Aorta (tissue), 5 donors: ENCODE results near the gene RIMS1. TPM values are rescaled to one million over a fixed set of nuclear protein-coding genes. Genes with fewer than 3 reads are reported as not detected.

ENCODE experiments used
- ATAC-seq: fragments of 200-7000 bp; cut with Tn5 transposase; one replicate; pipeline ENCODE4 v1.9.1; 2022; ENCODE audit warnings: moderate library complexity; ENCODE audit not compliant: low FRiP score
- DNase-seq, 2 donors: peaks; one replicate each; pipeline ENCODE4 v3.0.0-alpha.2; 2020
- H3K27ac ChIP-seq, 2 donors: one replicate each; pipeline ENCODE4 v1.5.1; 2013; ENCODE audit warnings: low read length in 2 of 2, mild to moderate bottlenecking in 2 of 2, moderate library complexity in 2 of 2, control low read depth in 1 of 2, inconsistent platforms in 1 of 2, low read depth in 1 of 2
- H3K27me3 ChIP-seq, 2 donors: one replicate each; pipeline ENCODE4 v1.6.1; 2013; ENCODE audit warnings: control low read depth in 1 of 2, low read length in 1 of 2, mild to moderate bottlenecking in 1 of 2, moderate library complexity in 1 of 2; ENCODE audit not compliant: insufficient read depth in 2 of 2, control insufficient read depth in 1 of 2
- H3K36me3 ChIP-seq, 2 donors: one replicate each; pipeline ENCODE4 v1.6.1; 2013; ENCODE audit warnings: control low read depth in 1 of 2, low read length in 1 of 2, mild to moderate bottlenecking in 1 of 2; ENCODE audit not compliant: insufficient read depth in 2 of 2, control insufficient read depth in 1 of 2
- H3K4me1 ChIP-seq, 2 donors: one replicate each; pipeline ENCODE4 v1.6.1; 2013; ENCODE audit warnings: low read length in 2 of 2, control low read depth in 1 of 2, mild to moderate bottlenecking in 1 of 2, moderate library complexity in 1 of 2; ENCODE audit not compliant: insufficient read depth in 2 of 2, control insufficient read depth in 1 of 2
- H3K4me3 ChIP-seq, 2 donors: one replicate each; pipeline ENCODE4 v1.5.1; 2013; ENCODE audit warnings: low read length in 2 of 2, control low read depth in 1 of 2, mild to moderate bottlenecking in 1 of 2
- H3K9me3 ChIP-seq: one replicate; pipeline ENCODE4 v1.6.1; 2013; ENCODE audit warnings: mild to moderate bottlenecking, low read length; ENCODE audit not compliant: control insufficient read depth
- WGBS, 2 donors: extraction: QIAGEN DNeasy Blood & Tissue Kit; methylation state at CpG; one replicate each; pipeline ENCODE4 v1.1.7; 2013; 5-methylcytosine and 5-hydroxymethylcytosine counted together
- intact Hi-C, 2 donors: fragments of 100-400 bp; cut with DNase I; formaldehyde crosslinking; loops; one replicate each; pipeline versions ENCODE4 v1.14.2 to v1.15.0; 2022
- polyA plus RNA-seq, 2 donors: library from polyadenylated mRNA; stranded (reverse); fragments of 200-250 nt; gene quantifications; one replicate each; pipeline ENCODE4 v1.2.3, GENCODE V29; 2013
- total RNA-seq, 2 donors: library from RNA; stranded (reverse); fragmentation: NEBNext Ultra II Directional; extraction: Animal tissue kit (Norgen Biotek cat#: 25700); gene quantifications; one replicate each; pipeline ENCODE4 v1.2.1, GENCODE V29; 2021
- donor health status: healthy with polysubstance abuse.
- donor health status: Bipolar disorder and iron deficiency.
- donor health status: DM: no; HTN: no; CAD: no.
- donor health status: DM: no; HTN: no; CAD: no.
- donor health status: DM: yes; HTN: yes; CAD: no.

The RIMS1 gene
- total and polyA plus RNA-seq, 4 donors, result under 0.01 to 5.7 (median 4.8) TPM; not detected in 1

GRCh38 chr6:72094506-72094905 lies 208.2 kb downstream of the RIMS1 start:
- H3K4me3 ChIP-seq, result no peak overlapping the region
- no peak for ATAC-seq
- intact Hi-C loops, result no loop called here
- no peaks in the 10 kb centered on the region for H3K36me3 ChIP-seq
- H3K27me3 ChIP-seq, result no peaks in the 10 kb centered on the region
- no peaks in the 10 kb centered on the region for H3K4me1 ChIP-seq
- no peak for DNase-seq
- 74 to 78% methylated on average over 1 of the region's 1 CpG for WGBS, 2 donors
- no peak overlapping the region for H3K27ac ChIP-seq
- H3K9me3 ChIP-seq, result no peaks in the 10 kb centered on the region

GRCh38 chr6:72102561-72102960 lies 216.2 kb downstream of the RIMS1 start:
- ATAC-seq, result no peak

GRCh38 chr6:72111611-72112010 lies 225.3 kb downstream of the RIMS1 start:
- no peak for ATAC-seq
- Histone ChIP-seq H3K4me1 (no peaks in the 10 kb centered on the region), H3K9me3 (no peaks in the 10 kb centered on the region), H3K4me3 (no peak overlapping the region), H3K27me3 (no peaks in the 10 kb centered on the region), H3K27ac (no peak overlapping the region), H3K36me3 (no peaks in the 10 kb centered on the region)
- intact Hi-C loops, result no loop called here
- WGBS, 2 donors, result 47 to 50% methylated on average over 2 of the region's 2 CpGs
- DNase-seq, result no peak

More at GRCh38 chr6:72102561-72102960, 216.2 kb downstream of the RIMS1 start:
- no peaks in the 10 kb centered on the region for H3K36me3 ChIP-seq
- intact Hi-C loops, result no loop called here
- DNase-seq, result no peak
- no peaks in the 10 kb centered on the region for H3K9me3 ChIP-seq
- no peak overlapping the region for H3K27ac ChIP-seq
- H3K27me3 ChIP-seq, result no peaks in the 10 kb centered on the region
- no peak overlapping the region for H3K4me3 ChIP-seq
- no peaks in the 10 kb centered on the region for H3K4me1 ChIP-seq

GRCh38 chr6:72130327-72130726 lies 244.0 kb downstream of the RIMS1 start:
- no peak for ATAC-seq
- peaks cover 4% of the 10 kb centered on the region for H3K9me3 ChIP-seq
- H3K27ac ChIP-seq, result no peak overlapping the region
- H3K27me3 ChIP-seq, result no peaks in the 10 kb centered on the region
- DNase-seq, result no peak
- H3K4me1 ChIP-seq, result no peaks in the 10 kb centered on the region
- no peaks in the 10 kb centered on the region for H3K36me3 ChIP-seq
- intact Hi-C loops, result no loop called here
- WGBS, 2 donors, result 75 to 86% methylated on average over 2 of the region's 2 CpGs
- H3K4me3 ChIP-seq, result no peak overlapping the region

GRCh38 chr6:72132427-72132826 lies 246.1 kb downstream of the RIMS1 start:
- H3K27ac ChIP-seq, result no peak overlapping the region
- H3K27me3 ChIP-seq, result no peaks in the 10 kb centered on the region
- H3K4me3 ChIP-seq, result no peak overlapping the region
- intact Hi-C loops, result no loop called here
- 74 to 86% methylated on average over 1 of the region's 1 CpG for WGBS, 2 donors
- H3K36me3 ChIP-seq, result no peaks in the 10 kb centered on the region
- H3K9me3 ChIP-seq, result no peaks in the 10 kb centered on the region
- ATAC-seq, result no peak
- DNase-seq, result no peak
- H3K4me1 ChIP-seq, result no peaks in the 10 kb centered on the region

- intact Hi-C loops, result no loop called here
- Histone ChIP-seq H3K27me3 (no peaks in the 10 kb centered on the region), H3K36me3 (no peaks in the 10 kb centered on the region), H3K27ac (no peak overlapping the region), H3K9me3 (no peaks in the 10 kb centered on the region), H3K4me1 (no peaks in the 10 kb centered on the region), H3K4me3 (no peak overlapping the region)
- ATAC-seq (no peak), DNase-seq (no peak)
Measured at GRCh38 chr6:72132851-72133250, 246.5 kb downstream of the RIMS1 start.

- H3K27me3 ChIP-seq, result no peaks in the 10 kb centered on the region
- DNase-seq, result no peak
- intact Hi-C loops, result no loop called here
- H3K27ac ChIP-seq, result no peak overlapping the region
- WGBS, 2 donors, result 56 to 79% methylated on average over 1 of the region's 1 CpG
- no peaks in the 10 kb centered on the region for H3K4me1 ChIP-seq
- H3K4me3 ChIP-seq, result no peak overlapping the region
- ATAC-seq, result no peak
- no peaks in the 10 kb centered on the region for H3K9me3 ChIP-seq
- H3K36me3 ChIP-seq, result no peaks in the 10 kb centered on the region
Measured at GRCh38 chr6:72133324-72133723, 247.0 kb downstream of the RIMS1 start.

GRCh38 chr6:72140795-72141194 lies 254.4 kb downstream of the RIMS1 start:
- no peak overlapping the region for H3K4me3 ChIP-seq
- H3K27ac ChIP-seq, result no peak overlapping the region
- ATAC-seq (no peak), DNase-seq (no peak)
- intact Hi-C loops, result no loop called here
- H3K4me1 ChIP-seq, result no peaks in the 10 kb centered on the region
- no peaks in the 10 kb centered on the region for H3K27me3 ChIP-seq
- no peaks in the 10 kb centered on the region for H3K36me3 ChIP-seq
- no peaks in the 10 kb centered on the region for H3K9me3 ChIP-seq

- H3K36me3 ChIP-seq, result no peaks in the 10 kb centered on the region
- DNase-seq (no peak), ATAC-seq (no peak)
- intact Hi-C loops, result no loop called here
- H3K27ac ChIP-seq, result no peak overlapping the region
- H3K4me1 ChIP-seq, result no peaks in the 10 kb centered on the region
- H3K4me3 ChIP-seq, result no peak overlapping the region
- WGBS, 2 donors, result 71 to 78% methylated on average over 3 of the region's 3 CpGs
- no peaks in the 10 kb centered on the region for H3K27me3 ChIP-seq
- H3K9me3 ChIP-seq, result peaks cover 3% of the 10 kb centered on the region
Measured at GRCh38 chr6:72149715-72150114, 263.4 kb downstream of the RIMS1 start.
